Measurements from ENCODE around the gene MS4A8. TPM values are rescaled to one million over a fixed set of nuclear protein-coding genes. Genes with fewer than 3 reads are reported as not detected.

MS4A8 gene
- total RNA-seq, 1 donor from 2014 or later, result not detected

GRCh38 chr11:60725592-60725991 lies 26.2 kb downstream of the MS4A8 start:
- H3K9me3 Mint-ChIP-seq (ENCODE audit: unreplicated experiment), result peaks cover 6% of the 10 kb centered on the region
- Histone ChIP-seq H3K9ac (ENCODE audit: low read length) (no peak overlapping the region), H3K27ac (ENCODE audit: low read depth, low read length) (no peak overlapping the region), H4K20me1 (ENCODE audit: insufficient read depth, low read length) (no peaks in the 10 kb centered on the region), H3K79me2 (ENCODE audit: insufficient read depth, low read length) (no peaks in the 10 kb centered on the region), H3K4me1 (ENCODE audit: insufficient read depth, low read length) (no peaks in the 10 kb centered on the region), H3K9me3 (ENCODE audit: insufficient read depth, low read depth, low read length) (no peaks in the 10 kb centered on the region), H3K4me3 (ENCODE audit: insufficient read depth, low read depth, low read length) (no peak overlapping the region), H3K4me2 (ENCODE audit: low read length) (no peak overlapping the region), H3K27me3 (ENCODE audit: insufficient read depth, low read length) (peaks cover 4% of the 10 kb centered on the region), H2AFZ (ENCODE audit: low read depth, low read length) (no peak overlapping the region), H3K36me3 (ENCODE audit: insufficient read depth, low read length) (no peaks in the 10 kb centered on the region)
- DNase-seq (ENCODE audit: low read depth) (no peak), FAIRE-seq (no peak)
- no peaks in the 10 kb centered on the region for H3K4me1 Mint-ChIP-seq (ENCODE audit: low read depth, unreplicated experiment)
- H3K27me3 Mint-ChIP-seq (ENCODE audit: low read depth, unreplicated experiment), result peaks cover 50% of the 10 kb centered on the region
- TF ChIP-seq EZH2 (IDR thresholded peaks at IDR 0.05; ENCODE audit: insufficient read depth, low read length), result no peak
- TF ChIP-seq CTCF (IDR thresholded peaks at IDR 0.05; ENCODE audit: insufficient read depth, low read depth, low read length), result no peak
- H3K36me3 Mint-ChIP-seq (ENCODE audit: low read depth, unreplicated experiment), result no peaks in the 10 kb centered on the region
- no peak overlapping the region for H3K27ac Mint-ChIP-seq (ENCODE audit: unreplicated experiment)
- H3K4me3 Mint-ChIP-seq (ENCODE audit: unreplicated experiment), result no peak overlapping the region

- Histone ChIP-seq H3K79me2 (ENCODE audit: insufficient read depth, low read length) (no peaks in the 10 kb centered on the region), H2AFZ (ENCODE audit: low read depth, low read length) (no peak overlapping the region), H3K36me3 (ENCODE audit: insufficient read depth, low read length) (no peaks in the 10 kb centered on the region), H3K4me2 (ENCODE audit: low read length) (no peak overlapping the region), H3K27me3 (ENCODE audit: insufficient read depth, low read length) (peaks cover 4% of the 10 kb centered on the region), H4K20me1 (ENCODE audit: insufficient read depth, low read length) (no peaks in the 10 kb centered on the region), H3K4me3 (ENCODE audit: insufficient read depth, low read depth, low read length) (no peak overlapping the region), H3K27ac (ENCODE audit: low read depth, low read length) (no peak overlapping the region), H3K4me1 (ENCODE audit: insufficient read depth, low read length) (no peaks in the 10 kb centered on the region), H3K9ac (ENCODE audit: low read length) (no peak overlapping the region), H3K9me3 (ENCODE audit: insufficient read depth, low read depth, low read length) (no peaks in the 10 kb centered on the region)
- Mint-ChIP-seq H3K9me3 (ENCODE audit: unreplicated experiment) (peaks cover 6% of the 10 kb centered on the region), H3K4me3 (ENCODE audit: unreplicated experiment) (no peak overlapping the region), H3K4me1 (ENCODE audit: low read depth, unreplicated experiment) (no peaks in the 10 kb centered on the region), H3K27ac (ENCODE audit: unreplicated experiment) (no peak overlapping the region), H3K36me3 (ENCODE audit: low read depth, unreplicated experiment) (no peaks in the 10 kb centered on the region), H3K27me3 (ENCODE audit: low read depth, unreplicated experiment) (peaks cover 24% of the 10 kb centered on the region)
- DNase-seq (ENCODE audit: low read depth) (no peak), FAIRE-seq (no peak)
- TF ChIP-seq EZH2 (IDR thresholded peaks at IDR 0.05; ENCODE audit: insufficient read depth, low read length) (no peak), CTCF (IDR thresholded peaks at IDR 0.05; ENCODE audit: insufficient read depth, low read depth, low read length) (no peak)
Measured at GRCh38 chr11:60731586-60731985, 32.2 kb downstream of the MS4A8 start.

GRCh38 chr11:60734279-60734678 lies 34.9 kb downstream of the MS4A8 start:
- Histone ChIP-seq H3K9me3 (ENCODE audit: insufficient read depth, low read depth, low read length) (no peaks in the 10 kb centered on the region), H2AFZ (ENCODE audit: low read depth, low read length) (no peak overlapping the region), H3K4me2 (ENCODE audit: low read length) (no peak overlapping the region), H3K4me1 (ENCODE audit: insufficient read depth, low read length) (no peaks in the 10 kb centered on the region), H3K79me2 (ENCODE audit: insufficient read depth, low read length) (no peaks in the 10 kb centered on the region), H3K9ac (ENCODE audit: low read length) (no peak overlapping the region), H4K20me1 (ENCODE audit: insufficient read depth, low read length) (no peaks in the 10 kb centered on the region), H3K36me3 (ENCODE audit: insufficient read depth, low read length) (no peaks in the 10 kb centered on the region), H3K4me3 (ENCODE audit: insufficient read depth, low read depth, low read length) (no peak overlapping the region), H3K27me3 (ENCODE audit: insufficient read depth, low read length) (peaks cover 2% of the 10 kb centered on the region), H3K27ac (ENCODE audit: low read depth, low read length) (no peak overlapping the region)
- TF ChIP-seq CTCF (IDR thresholded peaks at IDR 0.05; ENCODE audit: insufficient read depth, low read depth, low read length) (no peak), EZH2 (IDR thresholded peaks at IDR 0.05; ENCODE audit: insufficient read depth, low read length) (no peak)
- no peak overlapping the region for H3K27ac Mint-ChIP-seq (ENCODE audit: unreplicated experiment)
- no peaks in the 10 kb centered on the region for H3K36me3 Mint-ChIP-seq (ENCODE audit: low read depth, unreplicated experiment)
- DNase-seq (ENCODE audit: low read depth) (no peak), FAIRE-seq (no peak)
- peaks cover 2% of the 10 kb centered on the region for H3K9me3 Mint-ChIP-seq (ENCODE audit: unreplicated experiment)
- no peak overlapping the region for H3K4me3 Mint-ChIP-seq (ENCODE audit: unreplicated experiment)
- no peaks in the 10 kb centered on the region for H3K4me1 Mint-ChIP-seq (ENCODE audit: low read depth, unreplicated experiment)
- H3K27me3 Mint-ChIP-seq (ENCODE audit: low read depth, unreplicated experiment), result peaks cover 30% of the 10 kb centered on the region

Measured in astrocyte (in vitro differentiated cells and primary cell).